ENCODE results near the gene SLC24A3.

The SLC24A3 gene

DNA sequence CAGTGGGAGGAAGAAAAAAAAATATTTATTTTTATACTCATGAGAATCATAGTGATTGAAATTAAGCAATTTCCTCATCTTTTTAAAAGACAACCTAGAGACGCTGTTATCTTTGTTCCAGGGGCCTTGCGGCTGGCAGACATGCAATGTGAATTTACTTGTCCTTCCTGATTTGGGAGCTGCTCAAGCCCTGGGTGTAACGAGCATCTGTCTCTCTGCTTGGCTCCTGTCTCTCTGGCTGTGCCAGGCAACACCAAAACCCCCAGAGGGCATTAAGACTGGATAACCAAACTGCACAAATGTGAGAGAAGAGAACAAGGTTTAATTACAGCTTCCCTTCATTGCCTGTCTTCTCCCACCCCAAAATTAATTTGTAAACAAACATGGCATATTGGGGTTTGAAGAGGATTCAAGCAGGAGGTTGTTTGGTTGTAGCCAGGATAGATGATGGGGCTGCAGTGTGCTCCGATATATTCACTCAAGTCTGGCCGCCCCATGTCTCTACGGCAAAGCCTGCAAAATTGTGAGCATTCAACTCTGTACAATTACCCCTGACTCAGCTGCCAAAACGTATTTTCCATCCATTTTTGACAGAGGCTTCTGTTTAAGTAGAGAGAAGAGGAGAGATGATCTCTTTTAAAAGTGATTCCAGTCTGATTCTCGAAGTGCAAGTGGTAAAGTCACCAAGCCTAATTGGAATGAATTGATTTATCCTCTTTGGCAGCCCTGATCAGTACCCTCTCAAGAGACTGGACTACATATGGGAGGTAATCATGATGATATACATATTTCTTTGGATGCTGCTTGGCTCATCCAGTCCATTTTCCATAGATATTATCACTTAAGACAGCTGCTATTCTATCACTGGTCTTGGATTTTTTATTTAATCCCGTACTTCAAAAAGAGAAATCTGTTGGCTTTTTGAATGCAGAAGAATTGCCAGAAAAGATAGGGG is 170.2 kb downstream of the SLC24A3 start:
- no peak for DNase-seq (ENCODE audit: low spot score)

DNA sequence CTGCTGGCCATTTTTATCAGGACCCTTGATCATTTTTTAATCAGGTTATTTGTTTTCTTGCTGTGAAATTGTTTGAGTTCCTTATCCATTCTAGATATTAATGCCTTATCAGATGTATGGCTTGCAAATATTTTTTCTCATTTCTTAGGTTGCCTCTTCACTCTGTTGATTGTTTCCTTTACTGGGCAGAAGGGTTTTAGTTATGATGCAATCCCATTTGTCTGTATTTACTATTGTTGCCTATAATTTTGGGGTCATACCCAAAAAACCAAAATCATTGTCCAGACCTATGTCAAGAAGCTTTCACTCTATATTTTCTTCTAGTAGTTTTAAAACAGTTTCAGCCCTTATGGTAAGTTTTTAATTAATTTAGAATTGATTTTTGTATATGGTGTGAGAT is 172.5 kb downstream of the SLC24A3 start:
- DNase-seq (ENCODE audit: low spot score): no peak

DNA sequence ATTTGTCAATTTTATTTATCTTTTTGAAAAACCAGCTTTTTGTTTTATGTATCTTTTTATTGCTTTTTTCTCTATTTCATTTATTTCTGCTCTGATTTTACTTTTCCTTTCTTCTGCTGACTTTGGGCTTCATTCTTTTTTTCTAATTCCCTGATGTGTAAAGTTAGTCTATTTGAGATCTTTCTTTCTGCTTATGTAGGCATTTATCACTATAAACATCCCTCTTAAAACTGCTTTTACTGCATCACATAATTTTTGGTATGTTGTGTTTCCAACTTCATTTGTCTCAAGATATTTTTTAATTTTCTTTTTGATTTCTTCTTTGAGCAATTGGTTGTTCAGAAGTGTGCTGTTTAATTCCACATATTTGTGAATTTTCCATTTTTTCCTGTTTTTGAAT is 174.8 kb downstream of the SLC24A3 start:
- DNase-seq (ENCODE audit: low spot score): no peak

DNA sequence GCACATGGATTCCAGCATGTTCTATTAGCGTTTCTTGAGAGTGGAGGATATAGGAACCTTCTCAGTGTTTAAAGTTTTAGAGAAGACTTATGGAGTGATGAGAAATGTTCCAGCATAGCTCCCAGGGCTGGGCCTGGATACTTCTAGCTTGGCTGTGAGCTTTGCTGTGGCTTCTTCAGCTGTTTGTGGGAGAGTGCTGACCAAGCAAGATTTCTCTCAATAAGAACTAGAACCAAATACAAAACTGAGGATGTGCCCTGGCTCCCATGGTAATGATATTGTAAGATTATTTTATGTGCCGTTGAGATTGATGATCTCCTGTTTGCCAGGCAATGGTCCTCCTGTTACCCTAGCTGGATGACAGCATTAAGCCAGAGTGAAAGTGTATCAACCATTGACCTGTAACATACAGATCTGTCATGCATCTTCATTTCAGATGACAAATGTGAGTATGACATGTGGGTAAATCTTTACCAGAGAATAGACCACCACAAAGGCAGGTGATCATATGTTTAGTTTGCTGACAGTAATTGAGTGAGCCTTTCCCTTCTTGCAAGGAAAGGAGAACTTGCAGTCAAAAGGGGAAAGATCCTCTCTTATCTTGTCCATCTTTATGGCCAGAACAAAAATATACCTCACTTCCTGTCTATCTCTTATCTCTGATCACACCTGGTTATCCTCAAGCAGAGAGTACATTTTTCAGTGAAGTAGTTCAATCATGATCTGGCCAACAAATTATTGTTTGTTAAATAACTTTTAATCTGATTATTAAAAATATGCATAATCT is 180.1 kb downstream of the SLC24A3 start:
- no peak for DNase-seq (ENCODE audit: low spot score)

DNA sequence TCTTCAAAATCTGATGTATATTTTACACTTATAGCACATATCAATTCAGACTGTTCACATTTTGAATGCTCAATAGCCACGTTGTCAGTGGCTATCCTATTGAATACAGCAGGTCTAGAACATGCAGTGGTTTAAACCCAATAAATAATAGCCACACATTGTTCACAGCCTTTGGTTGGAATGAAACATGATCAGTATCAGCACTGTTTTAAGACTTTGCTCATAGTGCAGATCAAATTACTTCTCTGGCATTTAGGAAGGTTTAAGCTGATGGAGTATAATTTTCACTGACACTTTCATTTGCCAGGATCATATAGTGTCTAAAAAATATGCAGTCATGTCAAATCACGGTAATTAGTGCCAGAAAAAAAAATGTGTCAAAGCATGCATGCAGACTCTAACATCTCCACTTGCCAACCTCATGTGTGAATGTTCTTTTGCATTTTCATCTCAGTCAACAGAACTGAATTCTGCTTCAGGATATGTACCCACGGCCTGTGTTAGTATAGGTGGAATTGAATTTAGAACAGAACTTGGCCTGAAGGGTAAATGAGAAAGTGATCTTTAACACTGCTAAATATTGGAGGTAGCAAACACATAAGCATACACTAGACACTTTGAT is 184.1 kb downstream of the SLC24A3 start:
- no peak for DNase-seq (ENCODE audit: low spot score)

DNA sequence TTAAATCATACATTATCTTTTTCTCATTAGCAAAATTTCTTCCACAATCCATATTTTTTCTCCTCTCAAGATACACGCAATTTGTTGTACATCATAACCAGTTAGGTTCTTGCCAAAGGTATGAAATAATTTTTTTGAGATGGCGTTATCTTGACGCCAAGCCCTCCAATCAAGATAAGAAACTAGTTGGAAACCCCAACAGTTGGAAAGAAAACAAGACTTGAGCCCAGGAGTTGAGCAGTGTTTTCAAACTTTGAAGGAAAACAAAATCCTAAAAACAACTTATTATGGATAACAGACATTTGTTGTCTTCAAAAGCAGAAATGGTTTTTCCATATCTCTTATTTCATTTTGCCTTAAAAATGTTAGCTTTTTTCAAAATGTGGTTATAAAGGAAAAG is 184.8 kb downstream of the SLC24A3 start:
- no peak for DNase-seq (ENCODE audit: low spot score)

DNA sequence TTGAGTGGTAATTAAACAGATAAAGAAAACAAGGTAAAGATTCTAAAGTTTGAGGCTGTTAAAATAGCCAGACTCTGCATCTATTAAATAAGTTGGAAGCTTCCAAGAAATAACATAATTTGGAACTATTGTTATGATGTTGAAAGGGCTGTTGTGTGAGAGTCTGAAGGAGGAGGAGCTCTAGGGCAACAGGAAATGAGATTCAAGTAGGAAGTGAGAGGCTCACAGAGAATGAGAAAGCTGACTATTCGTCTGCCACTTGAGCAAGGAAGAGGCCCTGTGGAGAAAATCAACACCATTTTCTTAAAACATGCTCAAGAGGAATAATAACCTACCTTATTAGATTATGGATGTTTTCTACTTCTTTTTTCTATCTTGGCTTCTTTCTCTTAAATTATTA is 185.2 kb downstream of the SLC24A3 start:
- no peak for DNase-seq (ENCODE audit: low spot score)

DNA sequence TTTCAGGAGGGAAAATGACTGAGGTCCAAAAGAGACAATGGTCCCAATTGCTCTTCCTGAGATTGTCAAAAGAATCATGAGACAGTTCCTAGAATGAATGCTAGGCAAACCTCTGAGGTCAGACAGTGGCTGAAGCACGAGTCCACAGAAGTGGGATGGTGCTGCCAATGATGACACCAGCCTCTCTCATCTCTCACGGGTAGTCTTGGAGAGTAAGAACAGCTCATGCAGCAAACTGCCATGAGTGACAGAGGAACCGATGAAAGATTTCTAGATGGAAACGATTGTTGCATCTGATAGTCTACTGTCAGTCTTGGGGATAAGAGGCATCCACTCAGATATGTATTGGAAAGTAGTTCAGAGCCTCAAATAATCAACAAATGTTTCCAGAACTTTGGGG is 188.7 kb downstream of the SLC24A3 start:
- DNase-seq (ENCODE audit: low spot score): no peak

DNA sequence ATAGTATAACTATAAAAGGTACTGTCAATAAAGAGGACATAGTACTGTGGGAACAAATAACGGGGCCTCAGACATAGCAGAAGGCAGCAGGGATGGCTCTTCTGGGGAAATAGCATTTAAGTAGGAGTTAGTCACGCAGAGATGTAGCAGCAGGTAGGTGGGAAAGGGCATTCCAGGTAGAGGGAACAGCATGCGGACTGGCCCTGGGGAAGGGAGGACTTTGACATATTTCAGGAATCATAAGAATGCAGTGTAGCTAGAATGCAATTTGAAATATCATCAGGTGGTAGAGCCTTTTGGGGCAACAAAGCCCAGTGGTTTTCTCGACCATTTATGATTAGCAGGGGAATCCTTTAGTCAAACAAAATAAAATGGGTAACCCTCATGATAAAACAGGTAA is 191.1 kb downstream of the SLC24A3 start:
- DNase-seq (ENCODE audit: low spot score): no peak

DNA sequence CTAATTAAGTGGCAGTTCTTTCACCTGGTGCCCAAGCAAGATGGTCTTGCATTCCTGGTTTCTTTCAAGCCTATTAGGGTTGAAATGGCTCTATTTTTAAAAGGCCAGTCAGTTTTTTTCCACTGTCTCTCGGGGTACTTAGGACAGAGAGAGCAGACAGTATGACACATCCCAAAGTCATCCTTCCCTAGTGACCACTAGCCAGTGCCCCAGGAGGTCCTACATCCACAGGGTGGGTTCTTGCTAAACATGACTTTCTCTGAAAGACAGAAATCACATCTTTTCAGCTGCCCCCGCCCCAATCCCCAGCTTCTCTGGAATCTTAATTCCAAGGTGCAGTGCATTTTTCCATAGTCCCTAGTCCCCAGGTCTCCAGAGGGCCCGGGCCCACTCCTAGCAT is 192.4 kb downstream of the SLC24A3 start:
- DNase-seq (ENCODE audit: low spot score): no peak

DNA sequence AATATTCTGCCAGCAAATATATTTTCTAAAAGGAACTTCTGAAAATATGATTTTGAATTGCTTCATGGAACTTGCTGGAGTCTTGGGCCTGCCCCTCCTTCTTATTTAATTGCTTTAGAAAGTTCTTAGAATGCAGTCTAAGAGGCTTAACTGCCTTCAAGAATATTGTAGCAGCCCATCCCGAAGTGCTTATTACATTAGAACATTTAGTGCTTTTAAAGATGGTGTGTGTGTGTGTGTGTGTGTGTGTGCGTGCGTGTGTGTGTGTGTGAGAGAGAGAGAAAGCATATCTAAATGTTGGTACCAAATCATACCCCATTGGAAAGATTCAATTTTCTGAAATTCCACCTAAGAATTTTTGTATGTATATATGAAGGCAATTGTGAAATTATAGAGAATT is 193.5 kb downstream of the SLC24A3 start:
- DNase-seq (ENCODE audit: low spot score): no peak

DNA sequence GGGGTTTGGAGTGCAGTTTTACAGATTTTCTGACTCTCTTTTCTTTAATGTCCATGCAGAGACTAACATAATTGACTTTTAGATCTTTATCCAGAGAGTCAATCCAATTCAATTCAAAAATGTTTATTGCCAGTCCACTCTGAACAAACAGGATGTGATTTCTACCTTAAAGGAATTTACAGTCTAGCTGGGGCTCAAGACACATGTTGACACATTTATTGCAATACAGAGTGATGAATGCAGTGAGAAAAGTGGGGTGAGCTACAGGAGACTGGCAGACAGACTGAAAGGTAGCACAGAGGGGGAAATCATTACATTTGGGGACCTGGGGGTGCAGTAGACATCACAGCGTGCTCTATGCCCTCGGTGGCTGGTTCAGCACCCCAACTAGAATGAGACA is 193.9 kb downstream of the SLC24A3 start:
- DNase-seq (ENCODE audit: low spot score): no peak

DNA sequence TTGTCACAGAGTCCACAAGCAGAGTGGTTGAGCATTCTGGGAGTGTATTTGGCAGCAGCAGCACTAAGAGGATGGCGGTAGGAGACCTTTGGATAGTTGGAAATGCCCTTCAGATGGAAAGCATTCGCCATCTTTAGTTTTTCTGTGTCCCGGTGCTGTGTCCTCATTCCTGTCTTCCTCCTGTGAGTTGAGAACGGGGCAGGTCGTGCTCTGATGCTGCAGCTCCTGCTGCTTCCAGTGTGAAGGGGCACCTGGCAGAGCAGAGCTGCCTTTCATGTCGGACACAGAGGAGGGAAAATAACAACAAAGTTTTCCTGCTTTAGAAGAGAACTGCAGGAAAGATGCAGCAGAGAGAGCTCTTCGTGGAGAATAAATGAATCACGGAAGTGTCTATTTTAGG is 194.8 kb downstream of the SLC24A3 start:
- no peak for DNase-seq (ENCODE audit: low spot score)

DNA sequence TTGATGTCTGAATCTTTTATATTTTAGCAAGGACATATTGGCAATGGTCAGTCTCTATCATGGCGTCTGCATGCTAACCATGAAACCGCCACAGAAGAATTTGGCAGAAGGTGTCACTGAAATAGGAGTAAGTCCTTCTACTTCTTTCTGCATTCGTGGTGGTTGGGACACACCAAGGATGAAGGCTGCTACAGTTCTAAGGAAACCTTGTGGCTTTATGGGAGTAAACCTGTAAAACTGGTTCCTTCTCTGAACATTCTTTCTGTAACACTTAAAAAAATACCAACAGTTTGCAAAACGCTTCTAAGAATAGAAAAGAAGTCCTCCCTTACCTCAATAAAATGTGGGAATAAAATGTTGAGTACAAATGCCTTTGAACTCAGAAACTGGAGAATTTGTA is 195.3 kb downstream of the SLC24A3 start:
- no peak for DNase-seq (ENCODE audit: low spot score)

DNA sequence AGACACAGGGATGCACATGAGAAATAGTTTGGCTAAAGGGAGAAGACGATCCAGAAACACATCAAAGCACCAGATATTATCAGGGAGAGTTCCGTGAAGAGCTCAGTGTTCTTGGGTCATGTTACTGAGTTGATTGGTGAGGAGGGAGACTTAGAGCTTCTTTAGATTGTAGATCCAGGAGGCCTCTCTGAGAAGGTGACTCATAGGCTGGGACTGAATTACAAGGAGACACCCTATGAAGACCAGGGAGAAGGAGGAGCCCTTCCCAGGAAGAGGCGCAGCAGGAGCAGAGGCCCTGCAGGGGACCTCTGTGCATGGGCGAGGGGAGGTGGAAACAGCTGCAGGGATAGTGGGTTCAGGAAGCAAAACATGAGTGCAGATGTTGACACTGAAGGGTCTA is 196.5 kb downstream of the SLC24A3 start:
- no peak for DNase-seq (ENCODE audit: low spot score)

DNA sequence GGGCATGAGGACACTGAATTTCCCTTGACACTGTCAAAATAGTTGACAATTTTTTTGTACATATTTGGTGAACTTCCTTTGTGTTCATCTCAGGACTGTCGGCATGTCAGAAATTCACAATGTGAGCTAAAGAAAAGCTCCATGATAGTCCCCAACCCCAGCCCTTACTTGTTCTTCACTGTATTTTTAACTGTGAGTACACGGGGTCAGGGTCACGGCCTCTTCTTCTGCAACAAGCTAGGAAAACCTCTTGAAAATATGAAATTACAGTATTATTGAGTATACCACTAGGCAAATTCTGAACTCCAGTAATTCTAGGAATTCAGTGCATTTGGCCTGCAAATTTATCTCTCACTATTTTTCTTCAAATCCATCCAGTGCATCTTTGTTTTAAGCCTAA is 199.4 kb downstream of the SLC24A3 start:
- DNase-seq (ENCODE audit: low spot score): no peak

DNA sequence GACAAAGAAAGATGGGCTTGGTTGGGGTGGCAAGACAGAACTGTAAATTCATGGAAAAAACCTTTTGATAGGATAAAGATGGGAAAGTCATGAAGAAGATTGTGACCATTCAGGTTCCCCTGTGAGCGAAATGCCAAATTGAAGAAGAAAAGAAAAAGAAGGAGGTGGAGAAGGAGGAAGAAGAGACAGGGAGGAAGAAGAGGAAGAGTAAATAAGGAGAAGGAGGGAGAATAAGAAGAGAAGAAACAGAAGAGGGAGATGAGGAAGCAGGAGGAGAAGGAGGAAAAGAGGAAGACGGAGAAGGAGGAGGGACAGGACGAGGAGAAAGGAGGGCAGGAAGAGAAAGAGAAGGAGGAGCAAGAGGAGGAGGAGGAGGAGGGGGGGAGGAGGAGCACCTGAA is 199.8 kb downstream of the SLC24A3 start:
- no peak for DNase-seq (ENCODE audit: low spot score)

DNA sequence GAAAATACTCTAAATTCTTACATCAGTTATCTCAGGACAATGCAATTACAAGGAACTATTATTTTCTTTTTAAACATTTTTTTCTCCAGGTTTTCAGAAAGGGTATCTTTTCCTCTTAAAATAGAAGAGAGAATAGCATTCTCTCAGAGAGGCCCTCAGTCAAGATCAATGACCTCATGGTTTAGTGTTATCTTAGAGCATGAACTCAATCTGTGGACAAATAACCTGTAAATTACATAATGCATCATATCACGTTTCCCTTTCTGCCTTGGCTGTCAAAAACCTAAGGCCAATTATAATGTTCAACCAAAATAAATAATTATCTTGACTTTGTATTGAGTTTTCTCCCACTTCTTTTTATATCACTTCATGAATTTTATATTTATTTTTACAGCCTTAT is 202.2 kb downstream of the SLC24A3 start:
- no peak for DNase-seq (ENCODE audit: low spot score)

DNA sequence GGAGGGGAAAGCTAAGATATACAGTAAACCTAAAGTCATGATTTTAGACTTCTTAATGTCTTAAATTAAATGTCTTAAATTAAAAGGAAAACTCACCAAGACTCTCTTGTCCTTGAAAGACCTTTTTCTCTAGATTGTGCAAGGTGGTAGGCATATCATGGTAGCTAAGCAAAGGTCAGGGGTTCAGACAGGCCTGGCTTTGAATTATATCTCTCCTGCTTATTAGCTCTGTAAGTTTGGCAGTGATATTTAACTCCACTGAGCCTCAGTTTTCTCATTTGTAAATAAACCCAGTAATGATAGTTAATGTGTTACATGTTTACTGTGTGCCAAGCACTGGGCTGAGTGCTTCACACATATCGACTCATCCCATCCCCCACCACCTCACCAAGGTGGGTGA is 203.3 kb downstream of the SLC24A3 start:
- DNase-seq (ENCODE audit: low spot score): no peak

DNA sequence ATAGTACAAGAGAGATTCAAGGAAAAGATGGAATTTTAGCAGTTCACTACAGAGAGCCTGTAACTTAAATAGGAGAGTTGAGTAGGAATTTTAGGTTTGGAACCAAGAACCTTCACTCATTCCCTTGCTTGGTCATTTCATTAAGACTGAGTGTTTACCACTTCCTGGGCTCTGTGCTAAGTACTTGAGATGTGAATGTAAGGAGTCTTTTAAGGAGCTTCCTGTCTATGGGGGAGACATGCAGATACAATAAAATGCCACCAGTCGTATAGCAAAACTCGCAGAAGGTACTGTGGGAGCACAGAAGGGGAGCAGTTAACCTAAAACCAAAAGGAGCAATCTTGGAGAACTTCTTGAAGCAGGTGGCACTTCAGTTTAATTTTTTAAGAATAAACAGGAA is 204.2 kb downstream of the SLC24A3 start:
- DNase-seq (ENCODE audit: low spot score): no peak

DNA sequence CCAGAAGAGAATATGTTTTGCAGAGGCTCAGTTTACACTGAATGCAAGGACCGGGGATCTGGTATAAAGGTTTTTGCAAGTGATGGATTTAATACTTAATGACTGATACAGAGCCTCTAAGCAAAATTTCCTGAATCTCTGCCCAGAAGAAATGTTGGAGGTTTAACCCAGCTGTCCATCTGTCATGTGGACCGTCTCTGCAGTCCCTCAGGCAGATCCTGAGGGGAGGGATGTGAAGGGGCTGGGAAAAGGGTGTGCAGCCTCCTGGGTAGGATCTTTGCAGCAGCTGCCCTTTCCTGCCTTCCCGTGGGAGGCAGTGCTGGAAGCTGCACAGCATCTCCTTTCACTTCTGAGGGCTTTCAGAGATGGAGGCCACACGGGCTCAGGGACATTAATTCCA is 207.0 kb downstream of the SLC24A3 start:
- DNase-seq (ENCODE audit: low spot score): no peak

DNA sequence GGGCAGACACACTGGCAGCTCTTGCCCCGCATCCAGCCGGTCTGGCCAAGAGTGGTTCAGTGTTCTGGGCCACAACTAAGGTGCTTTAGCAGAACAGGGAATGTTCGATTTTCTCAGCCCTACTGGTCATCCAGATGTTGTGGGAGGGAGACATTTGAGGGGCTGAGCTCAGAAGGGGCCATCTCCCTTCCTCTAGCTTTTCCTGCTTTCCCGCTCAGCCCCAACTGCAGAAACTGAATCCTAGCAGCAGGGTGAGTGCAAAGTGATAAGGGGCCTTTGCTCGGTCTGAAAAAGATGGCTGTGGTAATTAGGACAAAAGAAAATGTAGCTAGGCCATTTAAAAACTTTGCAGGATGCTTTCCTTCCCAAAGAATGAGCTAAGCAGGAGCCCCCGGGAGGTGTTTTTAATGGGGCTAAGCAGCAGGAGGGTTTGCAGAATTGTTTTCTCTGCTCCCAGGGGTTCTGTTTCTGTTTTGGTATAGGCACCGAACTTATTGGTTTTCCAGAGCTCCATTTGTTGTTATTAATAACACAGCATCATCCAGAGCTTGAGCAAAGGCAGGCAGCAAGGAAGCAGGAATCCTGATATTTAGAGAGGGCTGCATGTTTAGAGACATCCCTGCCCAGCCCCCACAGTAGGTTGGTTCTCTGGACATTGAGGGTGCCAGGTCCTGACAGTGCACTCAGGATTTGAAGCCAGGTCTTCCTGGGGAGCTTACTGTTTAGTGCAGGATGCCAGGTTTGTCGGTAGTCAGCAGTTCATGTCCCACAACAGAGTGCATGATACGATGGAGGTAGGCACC is 210.9 kb downstream of the SLC24A3 start:
- DNase-seq (ENCODE audit: low spot score): no peak

Data from SK-N-DZ (cell line).